ENCODE results near the gene DLG2. TPM values are rescaled to one million over a fixed set of nuclear protein-coding genes. Genes with fewer than 3 reads are reported as not detected.
"Not testable (repeated sequence)": the region's sequence is repeated elsewhere in the genome, so short reads cannot be mapped to it uniquely, and the experiment has no call there.

Gene DLG2
- total RNA-seq, 4 donors from 2014 or later = 2.9 to 30.2 (median 22.6) TPM

DNA sequence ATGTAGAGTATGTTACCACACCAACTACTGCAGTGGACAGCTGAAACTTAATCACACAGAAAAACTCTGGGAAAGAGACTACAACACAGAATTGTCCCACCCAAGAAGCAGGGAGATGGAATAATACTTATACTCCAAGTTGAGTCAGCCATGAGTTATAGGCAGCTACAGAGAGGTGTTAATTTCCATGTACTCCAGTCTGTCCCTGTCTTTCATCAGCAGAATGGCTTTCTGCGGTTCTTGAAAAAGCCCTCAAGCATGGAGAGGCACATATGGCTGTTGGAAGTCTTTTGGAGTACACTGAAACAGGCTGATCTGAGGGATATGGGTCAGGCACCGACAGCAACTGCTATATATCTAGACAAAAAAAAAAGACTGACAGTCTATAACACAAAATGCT, 219.5 kb downstream of the DLG2 start:
- H3K9me3 ChIP-seq = no peaks in the 10 kb centered on the region
- no peak for DNase-seq
- H3K36me3 ChIP-seq = peaks cover 0 to 3% of the 10 kb centered on the region in 2 donors
- no peak overlapping the region for H3K27ac ChIP-seq
- H3K4me1 ChIP-seq = no peaks in the 10 kb centered on the region
- no peaks in the 10 kb centered on the region for H3K27me3 ChIP-seq
- H3K4me3 ChIP-seq = no peak overlapping the region
- intact Hi-C loops (cut with DNase I; ENCODE audit: low total_unique reads) = no loop called here
- TF ChIP-seq, protein P1, sequence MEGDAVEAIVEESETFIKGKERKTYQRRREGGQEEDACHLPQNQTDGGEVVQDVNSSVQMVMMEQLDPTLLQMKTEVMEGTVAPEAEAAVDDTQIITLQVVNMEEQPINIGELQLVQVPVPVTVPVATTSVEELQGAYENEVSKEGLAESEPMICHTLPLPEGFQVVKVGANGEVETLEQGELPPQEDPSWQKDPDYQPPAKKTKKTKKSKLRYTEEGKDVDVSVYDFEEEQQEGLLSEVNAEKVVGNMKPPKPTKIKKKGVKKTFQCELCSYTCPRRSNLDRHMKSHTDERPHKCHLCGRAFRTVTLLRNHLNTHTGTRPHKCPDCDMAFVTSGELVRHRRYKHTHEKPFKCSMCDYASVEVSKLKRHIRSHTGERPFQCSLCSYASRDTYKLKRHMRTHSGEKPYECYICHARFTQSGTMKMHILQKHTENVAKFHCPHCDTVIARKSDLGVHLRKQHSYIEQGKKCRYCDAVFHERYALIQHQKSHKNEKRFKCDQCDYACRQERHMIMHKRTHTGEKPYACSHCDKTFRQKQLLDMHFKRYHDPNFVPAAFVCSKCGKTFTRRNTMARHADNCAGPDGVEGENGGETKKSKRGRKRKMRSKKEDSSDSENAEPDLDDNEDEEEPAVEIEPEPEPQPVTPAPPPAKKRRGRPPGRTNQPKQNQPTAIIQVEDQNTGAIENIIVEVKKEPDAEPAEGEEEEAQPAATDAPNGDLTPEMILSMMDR (IDR thresholded peaks at IDR 0.05) = no peak
- no peak for TF ChIP-seq POLR2A (IDR thresholded peaks at IDR 0.05)

DNA sequence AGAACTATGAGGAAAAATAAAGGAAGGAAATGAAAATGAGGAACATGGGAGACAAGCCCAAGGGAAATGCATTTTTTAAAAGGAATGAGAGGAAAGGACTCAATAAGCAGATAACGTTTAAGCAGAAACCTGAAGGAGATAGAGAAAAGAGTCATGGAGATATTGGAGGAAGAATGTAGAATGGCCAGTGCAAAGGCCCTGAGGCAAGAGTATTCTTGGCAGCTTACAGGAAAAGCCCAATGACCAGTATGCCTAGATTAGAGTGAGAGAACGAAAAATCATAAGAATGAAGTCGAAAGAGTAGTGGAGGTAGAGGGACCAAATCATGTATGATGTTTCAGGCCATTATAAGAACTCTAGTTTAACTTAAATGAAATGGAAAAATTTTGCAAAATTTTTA, 220.3 kb downstream of the DLG2 start:
- Histone ChIP-seq H3K4me3 (no peak overlapping the region), H3K9me3 (no peaks in the 10 kb centered on the region), H3K4me1 (no peaks in the 10 kb centered on the region), H3K27me3 (no peaks in the 10 kb centered on the region), H3K27ac (no peak overlapping the region), H3K36me3 (no peaks in the 10 kb centered on the region)
- TF ChIP-seq, protein P1 (IDR thresholded peaks at IDR 0.05) = no peak
- TF ChIP-seq POLR2A (IDR thresholded peaks at IDR 0.05) = no peak
- intact Hi-C loops (cut with DNase I; ENCODE audit: low total_unique reads) = no loop called here
- no peak for DNase-seq

DNA sequence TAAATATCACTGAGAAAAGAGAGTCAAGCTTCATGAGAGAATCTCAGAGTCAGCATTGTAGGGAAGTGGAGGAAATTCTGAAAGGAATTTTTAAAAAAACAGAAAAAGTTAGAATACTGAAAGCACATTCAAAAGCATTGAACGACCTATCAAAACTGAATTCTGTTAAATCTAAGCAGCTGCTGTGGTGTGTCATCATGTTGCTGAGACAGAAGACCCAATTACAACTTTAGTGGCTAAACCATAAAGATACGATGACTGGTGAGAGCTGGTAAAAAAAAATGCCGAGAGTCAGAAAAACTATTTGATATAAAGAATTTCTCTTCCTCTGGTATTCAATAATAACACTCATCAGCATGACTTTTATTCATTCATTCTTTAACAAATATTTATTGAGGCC, 220.8 kb downstream of the DLG2 start:
- H3K27me3 ChIP-seq = no peaks in the 10 kb centered on the region
- no peak overlapping the region for H3K4me3 ChIP-seq
- H3K4me1 ChIP-seq = no peaks in the 10 kb centered on the region
- intact Hi-C loops (cut with DNase I; ENCODE audit: low total_unique reads) = no loop called here
- no peaks in the 10 kb centered on the region for H3K36me3 ChIP-seq
- no peak overlapping the region for H3K27ac ChIP-seq
- no peaks in the 10 kb centered on the region for H3K9me3 ChIP-seq
- no peak for DNase-seq
- no peak for TF ChIP-seq POLR2A (IDR thresholded peaks at IDR 0.05)
- TF ChIP-seq, protein P1 (IDR thresholded peaks at IDR 0.05) = no peak

DNA sequence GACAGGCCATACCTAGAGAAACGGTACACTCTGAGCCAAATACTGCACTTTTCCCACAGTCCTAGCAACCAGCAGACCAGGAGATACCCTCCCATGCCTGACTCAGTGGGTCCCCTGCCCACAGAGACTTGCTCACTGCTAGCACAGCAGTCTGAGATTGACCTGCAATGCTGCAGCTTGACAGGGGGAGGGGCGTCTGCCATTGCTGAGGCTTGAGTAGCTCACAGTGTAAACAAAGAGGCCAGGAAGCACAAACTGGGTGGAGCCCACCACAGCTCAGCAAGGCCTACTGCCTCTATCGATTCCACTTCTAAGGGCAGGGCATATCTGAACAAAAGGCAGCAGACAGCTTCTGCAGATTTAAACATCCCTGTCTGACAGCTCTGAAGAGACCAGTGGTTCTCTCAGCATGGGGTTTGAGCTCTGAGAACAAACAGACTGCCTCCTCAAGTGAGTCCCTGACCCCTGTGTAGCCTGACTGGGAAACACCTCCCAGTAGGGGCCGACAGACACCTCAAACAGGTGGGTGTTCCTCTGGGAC, 231.6 kb downstream of the DLG2 start:
- H3K4me1 ChIP-seq; intact Hi-C loops (cut with DNase I; ENCODE audit: low total_unique reads); H3K9me3 ChIP-seq; H3K4me3 ChIP-seq; H3K27ac ChIP-seq; H3K36me3 ChIP-seq; H3K27me3 ChIP-seq; DNase-seq: not testable (repeated sequence)

DNA sequence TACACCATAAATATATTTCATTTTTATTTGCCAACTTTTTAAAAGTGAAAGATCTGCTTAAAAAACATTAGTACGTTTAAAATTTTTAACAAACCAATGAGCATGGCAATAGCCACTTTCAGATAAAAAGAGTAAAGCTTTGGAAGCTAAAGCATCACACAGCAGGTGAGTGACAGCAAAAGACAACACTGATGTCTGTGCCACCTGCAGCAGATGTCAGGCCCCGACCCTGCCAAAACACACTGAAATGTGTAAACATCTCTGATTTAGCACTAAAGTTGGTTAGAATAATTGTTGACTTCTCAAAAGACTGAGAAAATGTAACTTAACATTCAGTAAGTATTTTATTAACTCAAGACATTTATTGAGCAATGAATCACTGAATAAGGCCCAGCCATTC, 232.9 kb downstream of the DLG2 start:
- Histone ChIP-seq H3K4me3 (no peak overlapping the region), H3K9me3 (no peaks in the 10 kb centered on the region), H3K4me1 (no peaks in the 10 kb centered on the region), H3K36me3 (no peaks in the 10 kb centered on the region), H3K27ac (no peak overlapping the region), H3K27me3 (no peaks in the 10 kb centered on the region)
- intact Hi-C loops (cut with DNase I; ENCODE audit: low total_unique reads) = no loop called here
- no peak for DNase-seq
- TF ChIP-seq, protein P1 (IDR thresholded peaks at IDR 0.05) = no peak
- TF ChIP-seq POLR2A (IDR thresholded peaks at IDR 0.05) = no peak

DNA sequence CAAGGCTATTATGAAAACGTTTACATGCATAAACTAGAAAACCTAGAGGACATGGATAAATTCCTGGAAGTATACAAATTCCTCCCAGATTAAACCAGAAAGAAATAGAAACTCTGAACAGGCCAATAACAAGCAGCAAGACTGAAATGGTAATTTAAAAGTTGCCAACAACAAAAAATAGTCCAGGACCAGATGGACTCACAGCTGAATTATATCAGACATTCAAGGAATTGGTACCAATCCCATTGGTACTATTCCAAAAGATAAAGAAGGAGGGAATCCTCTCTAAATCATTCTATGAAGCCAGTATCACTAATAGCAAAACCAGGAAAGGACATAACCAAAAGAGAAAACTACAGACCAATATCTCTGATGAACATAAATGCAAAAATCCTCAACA, 236.0 kb downstream of the DLG2 start:
- Histone ChIP-seq H3K9me3 (no peaks in the 10 kb centered on the region), H3K4me3 (no peak overlapping the region), H3K27me3 (no peaks in the 10 kb centered on the region), H3K4me1 (no peaks in the 10 kb centered on the region), H3K27ac (no peak overlapping the region), H3K36me3 (no peaks in the 10 kb centered on the region)
- DNase-seq = no peak
- intact Hi-C loops (cut with DNase I; ENCODE audit: low total_unique reads) = no loop called here
- TF ChIP-seq POLR2A (IDR thresholded peaks at IDR 0.05) = no peak
- TF ChIP-seq, protein P1 (IDR thresholded peaks at IDR 0.05) = no peak

Measured in uterus (tissue), 4 donors.